Stimulated activated CD8-positive, alpha-beta memory T cell treated with anti-CD3 and anti-CD28 coated beads, Interleukin-4, amount 100 ng/mL, for 4 hours (primary cell): ENCODE measurements around the gene TTLL5.

Experiments
- DNase-seq, 2 donors: peaks; one replicate each; pipeline ENCODE4 v3.0.0-alpha.2; 2020; ENCODE audit warnings: low read depth in 2 of 2, low spot score in 1 of 2

The TTLL5 gene

DNA sequence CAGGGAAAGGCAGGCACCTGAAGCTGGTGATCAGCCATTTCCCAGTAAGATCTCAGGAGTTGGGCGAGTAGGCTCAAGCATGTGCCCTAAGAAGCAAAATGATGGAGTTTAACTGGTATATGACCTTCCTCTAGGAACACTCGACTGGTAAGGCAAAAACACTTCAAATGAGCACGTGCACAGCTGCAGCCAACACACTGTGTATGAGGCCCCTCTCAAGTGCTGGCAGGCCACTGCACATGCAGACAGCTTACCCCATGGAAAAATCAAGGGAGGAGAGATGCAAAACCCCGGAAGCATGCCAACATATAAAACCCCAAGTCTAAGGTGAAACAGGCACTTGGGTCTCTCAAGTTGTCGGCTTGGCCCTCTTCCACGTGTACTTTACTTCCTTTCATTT is 39.2 kb downstream of the TTLL5 start:
- DNase-seq, result no peak

GRCh38 chr14:75702122-75702521 is 41.1 kb downstream of the TTLL5 start:
- no peak for DNase-seq

GRCh38 chr14:75702616-75703261 is 41.7 kb downstream of the TTLL5 start:
- no peak for DNase-seq

GRCh38 chr14:75703467-75703866 is 42.4 kb downstream of the TTLL5 start:
- DNase-seq, result no peak

GRCh38 chr14:75705014-75705413 is 44.0 kb downstream of the TTLL5 start:
- no peak for DNase-seq

GRCh38 chr14:75709207-75709812 is 48.3 kb downstream of the TTLL5 start:
- peak; percentile 6 to 9 for DNase-seq

DNA sequence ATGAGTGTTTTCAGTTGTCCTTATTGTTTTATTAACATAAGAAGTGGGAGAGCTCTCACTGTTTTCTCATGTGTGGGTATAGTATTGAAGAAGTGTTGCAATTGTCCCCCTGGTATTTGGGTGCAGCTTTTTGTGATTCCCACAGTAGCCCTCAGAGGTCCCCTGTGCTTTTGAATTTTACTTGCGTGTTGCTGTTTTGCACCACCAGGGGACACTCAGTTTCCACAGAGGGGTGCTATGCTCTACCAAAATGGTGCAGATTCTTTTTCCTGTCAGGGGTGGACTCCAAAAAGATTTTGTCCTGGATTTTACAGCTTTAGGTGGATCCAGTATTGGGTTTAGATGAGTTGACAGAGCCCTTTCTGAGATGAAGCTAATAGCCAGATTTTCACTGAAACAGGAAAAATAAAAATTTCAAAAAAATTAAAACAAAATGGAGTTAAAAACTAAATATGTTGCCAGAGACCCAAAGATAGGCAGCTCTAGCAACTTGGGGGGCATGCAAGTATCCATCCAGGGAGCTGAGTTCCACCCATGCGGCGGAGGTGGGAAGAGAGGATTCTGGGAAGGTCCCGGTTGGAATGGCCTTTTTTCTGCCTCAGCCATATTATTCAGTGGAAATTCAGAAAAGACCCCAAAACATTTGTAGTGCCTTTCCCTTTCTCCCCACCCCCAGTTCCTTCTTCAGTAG is 50.2 kb downstream of the TTLL5 start:
- no peak for DNase-seq

GRCh38 chr14:75711796-75712211 is 50.8 kb downstream of the TTLL5 start:
- no peak for DNase-seq

DNA sequence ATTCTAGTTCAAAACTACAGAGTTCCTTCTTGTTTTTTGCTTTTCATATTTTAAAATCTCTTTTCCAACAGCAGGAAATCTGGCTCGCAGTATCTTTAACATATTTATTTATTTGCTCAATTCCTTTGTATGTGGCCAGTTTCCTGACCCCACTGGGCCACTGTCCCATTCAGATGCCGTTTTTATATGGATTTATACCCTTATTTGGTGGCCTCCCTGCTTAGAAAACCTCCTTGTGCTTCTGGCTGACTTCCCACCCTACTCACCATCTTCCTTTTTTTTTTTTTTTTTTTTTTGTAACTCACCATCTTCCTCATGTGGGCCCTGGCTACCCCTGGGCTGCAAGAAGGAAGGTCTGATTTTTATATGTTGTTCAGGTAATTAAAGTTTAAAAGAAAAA is 53.9 kb downstream of the TTLL5 start:
- no peak for DNase-seq

DNA sequence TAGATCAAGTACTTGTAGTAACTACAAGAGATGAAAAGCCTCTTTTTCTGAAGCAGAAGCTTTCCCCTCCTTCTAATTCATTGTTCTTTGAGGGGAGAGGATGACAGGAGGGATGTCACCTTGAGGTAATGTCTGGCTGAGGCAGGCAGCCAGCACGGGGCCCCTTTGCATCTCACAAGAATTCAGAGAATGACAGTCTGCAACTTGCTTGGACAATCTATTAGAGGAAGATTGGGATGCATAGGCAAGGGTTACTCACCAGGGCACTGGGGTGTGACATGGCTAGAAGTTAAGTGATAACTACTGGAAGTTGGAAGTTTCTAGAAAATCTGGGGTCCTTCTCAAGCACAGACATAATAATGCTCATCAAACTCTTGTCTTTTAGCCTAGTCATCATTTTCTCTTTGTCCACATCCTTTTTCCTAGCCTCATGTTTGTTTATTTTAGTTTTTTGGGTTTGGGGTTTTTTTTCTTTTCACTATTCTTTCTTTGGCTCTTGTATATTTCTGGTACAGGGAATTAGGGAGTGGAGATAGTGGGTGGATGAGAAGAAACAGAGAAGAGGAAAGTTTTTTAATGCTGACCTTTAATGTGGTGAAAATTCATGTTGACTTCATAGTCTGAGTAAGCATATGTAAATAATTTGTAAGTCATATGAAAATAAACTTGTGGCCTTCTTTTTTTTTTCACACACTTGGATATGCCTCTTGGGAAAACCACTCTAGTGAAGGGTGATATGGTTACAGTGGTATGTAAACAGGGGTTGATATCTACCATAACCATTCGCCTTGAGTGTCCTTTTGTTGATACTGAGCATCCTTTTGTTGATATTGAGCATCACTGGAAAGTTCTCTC is 55.1 kb downstream of the TTLL5 start:
- no peak for DNase-seq

DNA sequence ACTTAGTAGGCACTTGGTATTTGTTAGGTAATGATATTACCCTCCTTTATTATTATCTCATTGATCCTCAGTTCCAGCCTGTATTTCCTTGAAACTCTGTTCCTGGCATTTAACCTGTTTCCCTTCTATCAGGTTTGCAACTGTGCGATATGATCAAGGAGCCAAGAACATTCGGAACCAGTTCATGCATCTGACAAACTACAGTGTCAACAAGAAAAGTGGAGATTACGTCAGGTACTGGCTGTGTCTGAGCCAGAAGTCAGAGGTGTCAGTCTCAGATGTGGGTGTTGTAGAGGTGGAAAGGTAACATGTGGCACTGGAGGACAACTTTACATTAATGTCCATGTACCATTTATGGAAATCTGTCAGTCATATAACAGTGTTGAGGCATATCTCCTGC is 56.7 kb downstream of the TTLL5 start:
- no peak for DNase-seq

GRCh38 chr14:75718199-75718598 is 57.2 kb downstream of the TTLL5 start:
- DNase-seq, result no peak

GRCh38 chr14:75720116-75720515 is 59.1 kb downstream of the TTLL5 start:
- no peak for DNase-seq

- DNase-seq, result no peak
Measured at GRCh38 chr14:75720842-75721498, 59.9 kb downstream of the TTLL5 start.

GRCh38 chr14:75723716-75724115 is 62.7 kb downstream of the TTLL5 start:
- no peak for DNase-seq

GRCh38 chr14:75724414-75725204 is 63.6 kb downstream of the TTLL5 start:
- DNase-seq, result no peak

DNA sequence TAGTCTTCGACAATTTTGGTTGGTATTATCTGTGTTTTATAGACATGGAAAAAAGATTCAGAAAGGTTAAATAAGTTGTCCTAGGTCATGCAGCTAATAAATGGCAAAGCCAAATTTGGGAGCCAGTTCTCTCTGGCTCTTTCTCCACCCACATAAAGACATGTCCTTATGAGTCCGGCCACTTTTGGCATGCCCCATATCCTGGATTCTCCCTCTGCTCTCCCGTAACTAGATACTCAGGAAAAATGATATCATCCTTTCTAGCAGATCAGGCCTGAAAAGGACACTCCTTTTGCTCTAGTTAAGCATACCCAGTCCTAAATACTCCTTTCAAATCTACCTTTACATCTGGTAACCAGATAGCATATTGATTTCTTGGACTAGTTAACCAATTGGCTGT is 64.4 kb downstream of the TTLL5 start:
- DNase-seq, result no peak

GRCh38 chr14:75726321-75726720 is 65.3 kb downstream of the TTLL5 start:
- DNase-seq, result no peak

DNA sequence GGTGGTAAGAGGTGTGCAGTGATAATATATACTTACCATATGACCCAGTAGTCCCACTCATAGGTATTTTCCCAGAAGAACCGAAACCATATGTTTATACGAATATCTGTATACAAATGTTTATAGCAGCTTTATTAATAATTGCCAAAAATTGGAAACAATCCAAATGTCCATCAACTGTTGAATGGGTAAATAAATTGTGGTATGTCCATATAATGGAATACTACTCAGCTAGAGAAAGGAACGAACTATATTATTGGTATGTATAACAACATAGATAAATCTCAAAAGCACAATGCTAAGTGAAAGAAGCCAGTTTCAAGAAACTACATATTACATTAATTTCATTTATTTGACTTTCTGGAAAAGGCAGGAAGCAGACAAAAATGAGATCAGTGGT is 66.1 kb downstream of the TTLL5 start:
- no peak for DNase-seq

DNA sequence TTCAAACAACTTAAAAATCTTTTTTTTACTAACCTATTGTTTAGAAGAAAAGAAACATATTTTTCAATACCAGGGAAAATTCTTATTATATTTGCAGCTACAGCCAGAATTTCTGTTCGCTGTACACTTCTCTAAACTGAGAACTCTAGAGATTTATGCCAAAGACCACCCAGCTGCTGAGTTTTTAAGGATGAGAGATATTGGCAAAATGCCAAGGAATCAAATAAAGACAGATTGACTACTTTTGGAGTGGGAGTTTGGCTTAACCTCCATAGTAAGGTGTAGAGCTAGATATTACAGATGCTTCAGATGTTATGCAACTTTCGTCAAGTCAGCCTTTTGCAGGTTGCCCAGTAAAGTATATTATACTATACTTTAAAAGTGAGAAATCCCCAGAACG is 71.8 kb downstream of the TTLL5 start:
- DNase-seq, result no peak
